Measurements from ENCODE around the gene PACS1. TPM values are rescaled to one million over a fixed set of nuclear protein-coding genes. Genes with fewer than 3 reads are reported as not detected.

PACS1 gene
- total RNA-seq, 1 experiment from 2014 or later: 41.1 TPM

- no peak overlapping the region for H3K27ac ChIP-seq (ENCODE audit: low read depth, low read length)
- no peaks in the 10 kb centered on the region for H3K4me1 ChIP-seq (ENCODE audit: control insufficient read depth in 1 of 2, insufficient read depth in 2 of 2, low read length in 2 of 2)
- no peaks in the 10 kb centered on the region for H3K27me3 ChIP-seq (ENCODE audit: insufficient read depth, low read length)
- CTCF ChIA-PET: no interaction called here
- no peak for ATAC-seq
- DNase-seq (ENCODE audit: low read depth, low spot score): no peak
- no peak overlapping the region for H3K4me2 ChIP-seq (ENCODE audit: low read length)
- no peak overlapping the region for H3K9ac ChIP-seq (ENCODE audit: low read length)
- H2AFZ ChIP-seq (ENCODE audit: low read depth, low read length, poor library complexity, severe bottlenecking): no peak overlapping the region
- no TSS peak for BruUV-seq (replicated peaks)
- peaks cover 48% of the 10 kb centered on the region for H3K79me2 ChIP-seq (ENCODE audit: insufficient read depth, low read length)
- H3K4me3 ChIP-seq (replicated peaks in 1 of 2; ENCODE audit: low read depth in 1 of 2, low read length in 2 of 2): no peak overlapping the region
- RAD21 ChIA-PET (ENCODE audit: low non-redundant PET in 1 of 2, low total read pairs in 2 of 2, uncharacterized antibody in 2 of 2, unreplicated experiment in 2 of 2): no interaction called here
- H3K9me3 ChIP-seq (ENCODE audit: control insufficient read depth in 1 of 2, insufficient read depth in 1 of 2, low read depth in 1 of 2, low read length in 2 of 2): no peaks in the 10 kb centered on the region
- intact Hi-C loops (cut with micrococcal nuclease): no loop called here
- H4K20me1 ChIP-seq (ENCODE audit: insufficient read depth): peaks cover 5% of the 10 kb centered on the region; the same call in 1 of the 2 replicates
- POLR2A ChIA-PET: no interaction called here
- H3K9me2 ChIP-seq (ENCODE audit: insufficient read depth): no peaks in the 10 kb centered on the region
- no peak for TF ChIP-seq EGR1 (IDR thresholded peaks at IDR 0.05; ENCODE audit: low read depth)
- H3K36me3 ChIP-seq (ENCODE audit: control insufficient read depth in 1 of 2, insufficient read depth in 2 of 2, low read length in 2 of 2): peaks cover 81 to 84% of the 10 kb centered on the region in 2 experiments
Observed at GRCh38 chr11:66061268-66061667, 8.8 kb upstream of the PACS1 start.

GRCh38 chr11:66062408-66062807 lies 7.7 kb upstream of the PACS1 start:
- intact Hi-C loops (cut with micrococcal nuclease): no loop called here
- POLR2A ChIA-PET: interaction anchor here (0.7 kb wide), 1 partner anchor 133 kb away, joined by 3 read pairs; no protein-coding TSS in a partner anchor
- peaks cover 81 to 83% of the 10 kb centered on the region in 2 experiments for H3K36me3 ChIP-seq (ENCODE audit: control insufficient read depth in 1 of 2, insufficient read depth in 2 of 2, low read length in 2 of 2)
- no peak for ATAC-seq
- no peaks in the 10 kb centered on the region for H3K4me1 ChIP-seq (ENCODE audit: control insufficient read depth in 1 of 2, insufficient read depth in 2 of 2, low read length in 2 of 2)
- no peak overlapping the region for H2AFZ ChIP-seq (ENCODE audit: low read depth, low read length, poor library complexity, severe bottlenecking)
- no peak overlapping the region for H3K4me3 ChIP-seq (replicated peaks in 1 of 2; ENCODE audit: low read depth in 1 of 2, low read length in 2 of 2)
- TF ChIP-seq EZH2phosphoT487 (IDR thresholded peaks at IDR 0.05; ENCODE audit: borderline replicate concordance): no peak
- TF ChIP-seq MAX (IDR thresholded peaks at IDR 0.05): no peak
- TF ChIP-seq SP1 (IDR thresholded peaks at IDR 0.05; ENCODE audit: low read depth): no peak
- TF ChIP-seq, protein P1, sequence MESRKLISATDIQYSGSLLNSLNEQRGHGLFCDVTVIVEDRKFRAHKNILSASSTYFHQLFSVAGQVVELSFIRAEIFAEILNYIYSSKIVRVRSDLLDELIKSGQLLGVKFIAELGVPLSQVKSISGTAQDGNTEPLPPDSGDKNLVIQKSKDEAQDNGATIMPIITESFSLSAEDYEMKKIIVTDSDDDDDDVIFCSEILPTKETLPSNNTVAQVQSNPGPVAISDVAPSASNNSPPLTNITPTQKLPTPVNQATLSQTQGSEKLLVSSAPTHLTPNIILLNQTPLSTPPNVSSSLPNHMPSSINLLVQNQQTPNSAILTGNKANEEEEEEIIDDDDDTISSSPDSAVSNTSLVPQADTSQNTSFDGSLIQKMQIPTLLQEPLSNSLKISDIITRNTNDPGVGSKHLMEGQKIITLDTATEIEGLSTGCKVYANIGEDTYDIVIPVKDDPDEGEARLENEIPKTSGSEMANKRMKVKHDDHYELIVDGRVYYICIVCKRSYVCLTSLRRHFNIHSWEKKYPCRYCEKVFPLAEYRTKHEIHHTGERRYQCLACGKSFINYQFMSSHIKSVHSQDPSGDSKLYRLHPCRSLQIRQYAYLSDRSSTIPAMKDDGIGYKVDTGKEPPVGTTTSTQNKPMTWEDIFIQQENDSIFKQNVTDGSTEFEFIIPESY (IDR thresholded peaks at IDR 0.05; ENCODE audit: extremely low read depth, insufficient replicate concordance, low read length): no peak
- no peak for TF ChIP-seq POLR2AphosphoS5 (IDR thresholded peaks at IDR 0.05; ENCODE audit: low read depth, low read length)
- TF ChIP-seq CTCF (IDR thresholded peaks at IDR 0.05 in 2 of 3, conservative IDR thresholded peaks at IDR 0.05 in 1 of 3; ENCODE audit: borderline replicate concordance in 1 of 3, insufficient read depth in 1 of 3, low read depth in 2 of 3, low read length in 2 of 3): no peak
- no peak for TF ChIP-seq CEBPB (IDR thresholded peaks at IDR 0.05; ENCODE audit: low read depth)
- TF ChIP-seq RAD21 (IDR thresholded peaks at IDR 0.05; ENCODE audit: low read depth): no peak
- TF ChIP-seq REST (IDR thresholded peaks at IDR 0.05; ENCODE audit: low read depth): no peak
- TF ChIP-seq JUND (IDR thresholded peaks at IDR 0.05): no peak
- TF ChIP-seq ATF3 (IDR thresholded peaks at IDR 0.05): no peak
- CTCF ChIA-PET: no interaction called here
- H3K9me3 ChIP-seq (ENCODE audit: control insufficient read depth in 1 of 2, insufficient read depth in 1 of 2, low read depth in 1 of 2, low read length in 2 of 2): no peaks in the 10 kb centered on the region
- DNase-seq (ENCODE audit: low read depth, low spot score): no peak
- peaks cover 48% of the 10 kb centered on the region for H3K79me2 ChIP-seq (ENCODE audit: insufficient read depth, low read length)
- no peaks in the 10 kb centered on the region for H3K9me2 ChIP-seq (ENCODE audit: insufficient read depth)
- BruUV-seq (replicated peaks): no TSS peak
- H3K27ac ChIP-seq (ENCODE audit: low read depth, low read length): no peak overlapping the region
- no peaks in the 10 kb centered on the region for H3K27me3 ChIP-seq (ENCODE audit: insufficient read depth, low read length)
- peaks cover 5% of the 10 kb centered on the region; the same call in 1 of the 2 replicates for H4K20me1 ChIP-seq (ENCODE audit: insufficient read depth)
- no peak overlapping the region for H3K4me2 ChIP-seq (ENCODE audit: low read length)
- H3K9ac ChIP-seq (ENCODE audit: low read length): no peak overlapping the region
- RAD21 ChIA-PET (ENCODE audit: low non-redundant PET in 1 of 2, low total read pairs in 2 of 2, uncharacterized antibody in 2 of 2, unreplicated experiment in 2 of 2): interaction anchor here in 1 of 2 experiments (0.6 kb wide), 1 partner anchor 9 kb away, joined by 4 read pairs; no protein-coding TSS in a partner anchor

Measured in HCT116 (cell line).